CD14-positive monocyte (primary cell): ENCODE data around the gene DNAAF9. TPM values are rescaled to one million over a fixed set of nuclear protein-coding genes. Genes with fewer than 3 reads are reported as not detected.

Experiments used
- DNase-seq, 3 donors: peaks; one replicate each; pipeline ENCODE4 v3.0.0-alpha.2; 2011 to 2022
- H2AFZ ChIP-seq: 2 replicates; pipeline ENCODE4 v1.6.0; 2012; ENCODE audit warnings: mild to moderate bottlenecking, low read depth, low read length, inconsistent platforms; ENCODE audit not compliant: insufficient read depth, poor library complexity, severe bottlenecking
- H3K27ac ChIP-seq, 2 donors: 1 replicate in 1 of 2; 2 replicates in 1 of 2; pipeline ENCODE4 v1.5.1; 2012 to 2013; ENCODE audit warnings: low read length in 2 of 2, control low read depth in 1 of 2, inconsistent platforms in 1 of 2, low read depth in 1 of 2, mild to moderate bottlenecking in 1 of 2
- H3K27me3 ChIP-seq, 2 donors: one replicate each; pipeline versions ENCODE4 v1.6.0 to v1.6.1; 2011 to 2013; ENCODE audit warnings: low read length in 2 of 2; ENCODE audit not compliant: control insufficient read depth in 2 of 2, insufficient read depth in 2 of 2
- H3K36me3 ChIP-seq, 2 donors: replicated peaks in 1 of 2; 1 replicate in 1 of 2; 2 replicates in 1 of 2; pipeline versions ENCODE4 v1.5.1 to v1.6.1; 2012 to 2013; ENCODE audit warnings: low read length in 2 of 2, control low read depth in 1 of 2, inconsistent platforms in 1 of 2, mild to moderate bottlenecking in 1 of 2; ENCODE audit not compliant: insufficient read depth in 2 of 2, control insufficient read depth in 1 of 2
- H3K4me1 ChIP-seq, 2 donors: 1 replicate in 1 of 2; 2 replicates in 1 of 2; pipeline versions ENCODE4 v1.5.1 to v1.6.1; 2012 to 2013; ENCODE audit warnings: low read length in 2 of 2, control low read depth in 1 of 2, inconsistent platforms in 1 of 2, mild to moderate bottlenecking in 1 of 2, moderate library complexity in 1 of 2; ENCODE audit not compliant: insufficient read depth in 2 of 2, control insufficient read depth in 1 of 2
- H3K4me2 ChIP-seq: replicated peaks from 2 replicates; pipeline ENCODE3; 2012; ENCODE audit warnings: low read length, moderate library complexity, mild to moderate bottlenecking; ENCODE audit not compliant: poor library complexity, severe bottlenecking; ENCODE audit errors: extremely low read depth
- H3K4me3 ChIP-seq, 3 experiments: fragments of 200-600 bp in 1 of 3; sonication (generic) in 1 of 3; replicated peaks in 1 of 3; 1 replicate in 2 of 3; 2 replicates in 1 of 3; pipeline ENCODE4 v1.5.1; 2011 to 2013; ENCODE audit warnings: low read length in 3 of 3, mild to moderate bottlenecking in 3 of 3, control low read depth in 2 of 3, low read depth in 2 of 3, inconsistent platforms in 1 of 3, moderate library complexity in 1 of 3
- H3K79me2 ChIP-seq: 2 replicates; pipeline ENCODE4 v1.6.0; 2012; ENCODE audit warnings: mild to moderate bottlenecking, control low read depth, inconsistent platforms, low read length, moderate library complexity; ENCODE audit not compliant: insufficient read depth
- H3K9ac ChIP-seq: 2 replicates; pipeline ENCODE4 v1.6.0; 2017; ENCODE audit warnings: low read length, mild to moderate bottlenecking; ENCODE audit not compliant: insufficient read depth, poor library complexity, severe bottlenecking
- H3K9me3 ChIP-seq, 2 donors: replicated peaks in 1 of 2; 1 replicate in 1 of 2; 2 replicates in 1 of 2; pipeline versions ENCODE4 v1.5.1 to v1.6.1; 2012 to 2013; ENCODE audit warnings: low read length in 2 of 2, control low read depth in 1 of 2; ENCODE audit not compliant: control insufficient read depth in 1 of 2, insufficient read depth in 1 of 2
- H4K20me1 ChIP-seq: 2 replicates; pipeline ENCODE4 v1.6.0; 2012; ENCODE audit warnings: mild to moderate bottlenecking, low read length, control low read depth, moderate library complexity; ENCODE audit not compliant: insufficient read depth
- H3K27ac Mint-ChIP-seq, 7 donors: one replicate each; pipeline ENCODE4 v1.8.0; 2020; ENCODE audit warnings: mild to moderate bottlenecking in 7 of 7, mixed read lengths in 7 of 7, moderate library complexity in 6 of 7, inconsistent platforms in 2 of 7
- H3K27me3 Mint-ChIP-seq, 3 donors: one replicate each; pipeline ENCODE4 v1.8.0; 2021 to 2022; ENCODE audit warnings: low read depth in 3 of 3, mild to moderate bottlenecking in 3 of 3, mixed read lengths in 3 of 3, moderate library complexity in 3 of 3, inconsistent platforms in 1 of 3
- H3K36me3 Mint-ChIP-seq, 2 donors: one replicate each; pipeline ENCODE4 v1.8.0; 2020; ENCODE audit warnings: mixed read lengths in 2 of 2, inconsistent platforms in 1 of 2, mild to moderate bottlenecking in 1 of 2
- H3K4me1 Mint-ChIP-seq: one replicate; pipeline ENCODE4 v1.8.0; 2020; ENCODE audit warnings: mild to moderate bottlenecking, mixed read lengths
- H3K4me3 Mint-ChIP-seq, 2 donors: one replicate each; pipeline ENCODE4 v1.8.0; 2020; ENCODE audit warnings: mild to moderate bottlenecking in 2 of 2, mixed read lengths in 2 of 2, moderate library complexity in 1 of 2
- H3K9me3 Mint-ChIP-seq, 7 donors: one replicate each; pipeline ENCODE4 v1.8.0; 2020 to 2022; ENCODE audit warnings: mixed read lengths in 7 of 7, mild to moderate bottlenecking in 6 of 7, moderate library complexity in 6 of 7, inconsistent platforms in 2 of 7
- WGBS: methylation state at CpG from one replicate; pipeline ENCODE4 v1.1.5; 2013; ENCODE audit warnings: missing lambda C conversion rate; ENCODE audit not compliant: insufficient coverage; 5-methylcytosine and 5-hydroxymethylcytosine counted together
- intact Hi-C, 2 donors: fragments of 100-400 bp; cut with micrococcal nuclease; formaldehyde crosslinking; loops; one replicate each; pipeline versions ENCODE4 v1.15.0 to v1.15.1; 2023
- polyA plus RNA-seq, 3 donors: library from polyadenylated mRNA; depleted of rRNA in 1 of 3; unstranded in 2 of 3; stranded (reverse) in 1 of 3; fragments of 300-500 nt in 2 of 3; fragments of >200 nt in 1 of 3; fragmentation: Illumina TruSeq in 2 of 3; gene quantifications; 1 replicate in 2 of 3; 2 replicates in 1 of 3; pipeline ENCODE4 v1.2.3, GENCODE V29; 2012 to 2021
- TF ChIP-seq, protein P1 (sequence below): fragments of 200-600 bp; IDR thresholded peaks from one replicate; pipeline ENCODE4 v1.8.0; 2022; ENCODE audit warnings: antibody characterized with exemption, mild to moderate bottlenecking

Gene DNAAF9
- polyA plus RNA-seq, 3 donors = 0.53 to 10.8 (median 1.2) TPM

DNA sequence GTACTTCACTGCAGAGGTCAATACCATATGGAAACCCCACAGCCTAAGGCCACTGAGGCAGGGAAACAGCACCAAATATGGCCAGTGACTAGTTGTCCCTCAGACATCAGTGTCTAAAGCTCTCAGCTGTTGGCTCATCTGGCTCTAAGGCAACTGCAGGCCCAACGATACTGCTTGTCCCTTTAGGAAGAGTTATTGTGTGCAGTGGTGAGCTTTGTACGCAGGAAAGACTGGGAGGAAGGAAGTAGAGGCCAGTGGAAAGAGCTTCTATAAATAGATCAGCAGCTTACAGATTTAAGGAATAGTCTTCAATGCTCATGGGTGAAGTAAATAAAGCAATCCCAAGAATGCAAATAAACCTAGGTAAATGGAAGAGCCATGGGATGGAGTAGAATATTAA is 29.3 kb downstream of the DNAAF9 start:
- Mint-ChIP-seq H3K27me3 (no peaks in the 10 kb centered on the region), H3K4me3 (no peak overlapping the region), H3K27ac (peak overlapping the region in 4 of 7 donors; percentile 2 to 71 (median 34)), H3K4me1 (peaks cover 9% of the 10 kb centered on the region), H3K9me3 (no peaks in the 10 kb centered on the region), H3K36me3 (peaks cover 76 to 88% of the 10 kb centered on the region in 2 donors)
- peaks cover 4% of the 10 kb centered on the region for H3K79me2 ChIP-seq
- intact Hi-C loops = no loop called here
- H3K27ac ChIP-seq = peak overlapping the region in 1 of 2 donors; percentile 15
- H3K4me3 ChIP-seq = no peak overlapping the region
- H3K9ac ChIP-seq = no peak overlapping the region
- 0% methylated on average over 2 of the region's 2 CpGs for WGBS
- peaks cover 10% of the 10 kb centered on the region in 2 donors for H3K4me1 ChIP-seq
- no peak overlapping the region for H3K4me2 ChIP-seq
- TF ChIP-seq, protein P1, sequence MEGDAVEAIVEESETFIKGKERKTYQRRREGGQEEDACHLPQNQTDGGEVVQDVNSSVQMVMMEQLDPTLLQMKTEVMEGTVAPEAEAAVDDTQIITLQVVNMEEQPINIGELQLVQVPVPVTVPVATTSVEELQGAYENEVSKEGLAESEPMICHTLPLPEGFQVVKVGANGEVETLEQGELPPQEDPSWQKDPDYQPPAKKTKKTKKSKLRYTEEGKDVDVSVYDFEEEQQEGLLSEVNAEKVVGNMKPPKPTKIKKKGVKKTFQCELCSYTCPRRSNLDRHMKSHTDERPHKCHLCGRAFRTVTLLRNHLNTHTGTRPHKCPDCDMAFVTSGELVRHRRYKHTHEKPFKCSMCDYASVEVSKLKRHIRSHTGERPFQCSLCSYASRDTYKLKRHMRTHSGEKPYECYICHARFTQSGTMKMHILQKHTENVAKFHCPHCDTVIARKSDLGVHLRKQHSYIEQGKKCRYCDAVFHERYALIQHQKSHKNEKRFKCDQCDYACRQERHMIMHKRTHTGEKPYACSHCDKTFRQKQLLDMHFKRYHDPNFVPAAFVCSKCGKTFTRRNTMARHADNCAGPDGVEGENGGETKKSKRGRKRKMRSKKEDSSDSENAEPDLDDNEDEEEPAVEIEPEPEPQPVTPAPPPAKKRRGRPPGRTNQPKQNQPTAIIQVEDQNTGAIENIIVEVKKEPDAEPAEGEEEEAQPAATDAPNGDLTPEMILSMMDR = no peak
- no peaks in the 10 kb centered on the region for H3K27me3 ChIP-seq
- no peak for DNase-seq
- H3K9me3 ChIP-seq = no peaks in the 10 kb centered on the region
- peaks cover 26% of the 10 kb centered on the region for H4K20me1 ChIP-seq
- peaks cover 59 to 85% of the 10 kb centered on the region in 2 donors for H3K36me3 ChIP-seq
- H2AFZ ChIP-seq = no peak overlapping the region

DNA sequence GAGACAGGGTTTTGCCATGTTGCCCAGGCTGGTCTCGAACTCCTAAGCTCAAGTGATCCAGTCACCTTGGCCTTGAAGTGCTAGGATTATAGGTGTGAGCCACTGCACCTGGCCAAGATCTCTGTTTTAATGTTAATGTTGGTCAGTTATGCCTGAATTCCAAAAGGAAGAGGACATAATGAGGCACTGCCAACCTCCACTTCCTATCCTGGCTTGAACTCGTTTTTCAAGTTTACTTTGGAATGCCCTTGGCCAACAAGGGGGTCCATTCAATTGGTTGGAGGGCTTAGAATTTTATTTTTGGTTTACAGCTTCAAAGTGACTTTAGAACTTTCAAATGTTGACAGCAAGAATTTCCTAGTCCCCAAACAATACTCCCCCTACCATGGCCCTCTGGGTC is 29.8 kb downstream of the DNAAF9 start:
- intact Hi-C loops = no loop called here
- Mint-ChIP-seq H3K27me3 (no peaks in the 10 kb centered on the region), H3K36me3 (peaks cover 80 to 92% of the 10 kb centered on the region in 2 donors), H3K4me3 (no peak overlapping the region), H3K27ac (peak overlapping the region in 1 of 7 donors; percentile 3), H3K4me1 (peaks cover 9% of the 10 kb centered on the region), H3K9me3 (no peaks in the 10 kb centered on the region)
- no peaks in the 10 kb centered on the region for H3K27me3 ChIP-seq
- no peaks in the 10 kb centered on the region for H3K79me2 ChIP-seq
- peaks cover 21% of the 10 kb centered on the region for H4K20me1 ChIP-seq
- no peak for DNase-seq
- peak overlapping the region in 1 of 2 donors; percentile 15 for H3K27ac ChIP-seq
- H3K4me1 ChIP-seq = peaks cover 10% of the 10 kb centered on the region in 2 donors
- H3K4me3 ChIP-seq = no peak overlapping the region
- TF ChIP-seq, protein P1 = no peak
- H3K9ac ChIP-seq = no peak overlapping the region
- H2AFZ ChIP-seq = no peak overlapping the region
- no peaks in the 10 kb centered on the region for H3K9me3 ChIP-seq
- H3K4me2 ChIP-seq = no peak overlapping the region
- 100% methylated on average over 1 of the region's 2 CpGs for WGBS
- peaks cover 63 to 89% of the 10 kb centered on the region in 2 donors for H3K36me3 ChIP-seq
